NCI-H82 treated with DMSO at 0.1 percent for 48 hours (cell line): Measurements from ENCODE around the gene ANO6.

Experiments
- DNase-seq: peaks from one replicate; lab custom pipeline; 2025; ENCODE audit not compliant: unreplicated experiment; lab: John Stamatoyannopoulos, UW

The ANO6 gene

GRCh38 chr12:45213107-45213506 lies 2.8 kb upstream of the ANO6 start:
- DNase-seq = no peak

- no peak for DNase-seq
These were observed 1.8 kb upstream of the ANO6 start for GRCh38 chr12:45214071-45214470.

GRCh38 chr12:45214749-45215418 lies 1.0 kb upstream of the ANO6 start:
- no peak for DNase-seq

- no peak for DNase-seq
These were observed 511 bp downstream of the ANO6 start for GRCh38 chr12:45216230-45216982.

GRCh38 chr12:45216983-45217485 lies 1.1 kb downstream of the ANO6 start:
- DNase-seq = peak; percentile 65

GRCh38 chr12:45217846-45218245 lies 2.0 kb downstream of the ANO6 start:
- DNase-seq = no peak

GRCh38 chr12:45219621-45220020 lies 3.7 kb downstream of the ANO6 start:
- DNase-seq = no peak

- no peak for DNase-seq
These were observed 4.6 kb downstream of the ANO6 start for GRCh38 chr12:45220363-45220931.

DNA sequence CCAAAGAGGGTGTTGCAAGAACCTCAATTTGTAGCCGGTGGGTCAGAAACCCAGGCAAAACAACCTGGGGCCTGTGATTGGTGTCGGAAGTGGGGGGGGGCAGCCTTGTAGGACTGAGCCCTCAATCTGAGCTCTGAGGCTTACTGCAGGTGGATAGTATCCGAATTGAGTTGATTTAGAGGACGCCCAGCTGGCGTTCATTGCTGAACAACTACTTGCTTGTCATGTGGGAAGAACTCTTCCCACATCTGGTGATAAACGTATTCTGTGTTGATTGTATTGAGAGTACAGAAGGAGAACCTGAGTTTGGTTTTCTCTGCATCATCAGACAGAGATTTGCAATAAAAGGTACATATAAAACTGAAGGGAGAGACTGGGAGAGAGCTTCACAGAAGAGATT lies 5.1 kb downstream of the ANO6 start:
- DNase-seq = no peak

DNA sequence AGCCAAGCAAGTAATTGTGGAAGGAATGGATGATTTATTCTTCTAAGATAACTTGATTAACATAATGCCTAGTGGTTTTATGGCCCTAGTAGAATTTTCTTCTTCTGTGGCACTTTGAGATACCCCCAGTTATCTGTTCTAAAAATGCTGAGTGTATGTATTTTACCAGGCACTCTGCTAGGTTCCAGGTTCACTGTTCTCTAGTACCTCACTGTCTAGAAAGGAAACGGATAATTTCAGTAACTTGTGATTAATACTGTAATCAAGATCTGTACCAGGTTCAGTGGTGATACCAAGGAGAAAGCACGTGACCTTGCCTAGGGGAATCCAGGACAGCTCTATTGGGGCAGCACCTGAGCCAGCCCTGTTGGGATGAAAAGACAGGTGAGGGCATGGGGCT lies 8.0 kb downstream of the ANO6 start:
- no peak for DNase-seq

DNA sequence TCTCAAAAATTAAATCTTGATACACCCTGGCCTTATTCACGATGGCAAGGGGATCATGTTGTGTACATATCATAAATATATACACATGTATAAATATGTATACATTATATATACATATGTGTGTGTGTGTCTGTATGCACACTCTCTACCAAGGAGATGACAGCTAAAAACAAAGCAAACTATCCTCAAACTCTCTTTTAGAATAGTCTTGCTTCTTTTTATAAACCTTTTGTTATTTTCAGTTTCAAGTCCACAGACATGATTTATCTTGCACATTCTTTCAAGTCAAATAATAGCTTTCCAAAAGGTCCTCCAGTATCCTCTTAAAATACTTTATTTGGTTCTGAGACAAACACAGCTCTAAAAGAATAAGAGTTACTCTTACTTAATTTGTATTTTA lies 8.4 kb downstream of the ANO6 start:
- DNase-seq = no peak

GRCh38 chr12:45226021-45226420 lies 10.1 kb downstream of the ANO6 start:
- DNase-seq = no peak

DNA sequence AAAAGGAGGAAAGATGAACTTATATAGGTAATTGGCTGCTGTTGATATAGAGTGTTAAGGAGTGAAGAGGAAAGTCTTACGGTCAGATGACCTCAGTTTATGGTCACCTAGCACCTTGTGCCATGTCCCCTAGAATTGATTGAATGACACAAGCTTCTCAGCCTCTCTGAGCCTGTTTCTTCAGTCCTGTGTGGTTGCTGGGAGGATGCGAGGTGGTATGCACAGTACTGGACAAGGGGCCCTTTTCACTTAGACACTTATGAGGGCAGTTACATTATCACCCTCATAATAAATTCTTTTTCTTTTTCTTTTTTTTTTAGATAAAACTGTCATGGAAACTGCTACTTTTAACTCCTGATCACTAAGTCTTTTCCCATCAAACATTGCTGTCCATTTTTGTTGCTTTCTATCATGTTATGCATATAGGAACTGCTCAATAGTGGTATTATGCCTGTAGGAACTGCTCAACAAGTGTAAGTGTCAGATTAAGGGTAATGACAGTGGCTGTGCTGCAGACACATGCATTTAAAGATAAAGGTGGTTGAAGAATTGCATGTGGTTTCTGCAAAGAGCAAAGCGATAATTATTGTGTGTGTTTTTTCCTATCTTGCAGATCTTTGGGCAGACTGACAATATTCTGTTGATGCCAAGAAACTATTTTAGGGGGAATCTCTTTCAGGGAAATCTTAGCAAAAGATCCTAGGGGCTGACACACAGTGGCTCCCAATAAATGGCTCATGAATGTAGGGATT lies 11.6 kb downstream of the ANO6 start:
- DNase-seq = no peak

- DNase-seq = no peak
These were observed 15.7 kb downstream of the ANO6 start for GRCh38 chr12:45231515-45232145.

DNA sequence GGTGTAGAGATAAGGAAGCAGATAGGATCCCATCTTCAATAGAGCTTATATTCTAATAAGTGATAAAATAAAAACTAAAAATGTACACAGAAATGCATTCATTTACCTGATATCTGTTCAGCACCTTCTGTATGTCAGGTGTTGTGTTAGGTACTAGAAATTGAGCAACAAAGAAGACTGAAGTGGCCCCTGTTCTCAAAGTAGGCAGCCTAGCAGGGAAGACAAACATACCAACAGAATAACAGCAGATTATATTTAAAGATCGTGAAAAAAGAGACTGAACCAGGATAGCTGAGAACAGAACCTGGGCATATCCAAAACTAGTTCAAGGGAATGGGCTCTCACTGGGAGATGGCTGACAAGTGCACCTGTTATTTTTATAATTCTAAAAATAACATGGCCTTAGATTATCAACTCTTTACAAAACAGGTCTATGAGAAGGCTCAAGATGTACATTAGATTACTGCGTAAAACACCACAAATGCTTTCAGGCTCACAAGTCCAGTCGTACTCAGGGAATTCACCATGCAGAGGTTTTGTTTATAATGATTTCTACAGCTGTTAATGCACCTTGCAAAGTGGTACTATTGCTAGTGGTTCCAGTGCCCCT lies 16.4 kb downstream of the ANO6 start:
- no peak for DNase-seq

GRCh38 chr12:45232756-45233372 lies 17.0 kb downstream of the ANO6 start:
- no peak for DNase-seq

GRCh38 chr12:45234139-45234865 lies 18.4 kb downstream of the ANO6 start:
- DNase-seq = no peak

- DNase-seq = no peak
These were observed 19.5 kb downstream of the ANO6 start for GRCh38 chr12:45235087-45236025.
